GM21737 (cell line): ENCODE measurements around the gene RALGAPA2.

Source experiments
- ATAC-seq: cut with Tn5 transposase; IDR thresholded peaks from one replicate; pipeline ENCODE4 v1.9.1; 2021; ENCODE audit warnings: mild to moderate bottlenecking, moderate library complexity; ENCODE audit not compliant: unreplicated experiment

RALGAPA2 gene

DNA sequence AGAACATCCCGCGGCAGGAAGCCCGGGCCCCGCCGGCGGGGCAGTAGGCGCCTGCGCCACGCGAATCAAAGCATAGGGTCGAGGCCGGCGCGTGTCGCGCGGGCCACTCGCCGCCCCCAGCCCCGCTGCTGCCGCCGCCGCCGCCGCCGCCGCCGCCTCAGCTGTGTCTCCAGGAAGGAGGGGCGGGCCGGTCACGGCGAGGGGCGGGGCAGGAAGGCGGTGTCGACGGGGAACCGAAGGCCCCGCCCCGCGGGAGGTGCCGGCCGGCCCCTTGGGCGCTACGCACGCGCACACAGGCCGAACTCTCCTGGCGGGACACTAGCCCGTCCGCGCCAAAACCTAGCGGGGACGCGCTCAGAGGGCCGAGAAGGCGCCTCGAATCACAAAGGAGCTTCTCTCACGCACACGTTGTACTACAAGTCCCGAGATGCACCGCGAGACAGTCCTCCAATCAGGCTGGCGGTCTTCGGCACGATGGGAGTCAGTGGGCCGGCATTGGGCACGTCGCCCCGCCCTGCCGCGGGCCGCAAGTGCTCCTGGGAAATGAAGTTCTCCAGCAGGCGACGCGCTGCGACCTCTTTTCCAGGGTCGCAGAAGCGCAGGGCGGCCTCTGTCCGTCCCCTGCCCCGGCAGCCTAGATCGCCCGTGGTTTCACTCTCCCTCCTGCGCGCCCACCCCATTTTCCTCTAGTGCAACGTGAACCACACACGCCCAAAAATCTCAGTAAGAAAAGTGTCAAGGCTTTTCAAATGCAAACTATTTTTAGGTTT lies at the start of gene RALGAPA2:
TSS of gene RALGAPA2 (minus strand) at position 171 of the 770 bp plus-strand sequence. CDS start at position 7, 164 bp downstream.
- peak; percentile 93 for ATAC-seq

DNA sequence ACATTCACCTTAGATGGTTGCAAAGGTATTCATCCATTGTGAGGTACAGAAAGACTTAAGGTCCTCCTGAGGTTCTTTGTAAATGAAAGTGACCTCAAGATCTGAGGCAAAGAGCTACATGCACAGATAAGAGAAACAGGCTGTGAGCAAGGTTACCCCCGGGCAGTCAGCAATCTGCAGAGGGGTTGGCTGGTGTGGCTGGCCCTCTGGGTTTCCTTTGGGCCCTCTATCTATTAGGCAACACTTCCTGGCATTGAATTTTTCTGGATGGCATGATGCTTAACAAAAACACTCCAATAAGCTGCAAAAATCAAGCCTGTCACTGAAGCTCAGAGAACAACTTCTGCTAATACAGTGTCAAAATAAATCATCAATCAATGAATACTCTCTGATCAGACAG lies 48.9 kb upstream of the RALGAPA2 start:
- no peak for ATAC-seq

DNA sequence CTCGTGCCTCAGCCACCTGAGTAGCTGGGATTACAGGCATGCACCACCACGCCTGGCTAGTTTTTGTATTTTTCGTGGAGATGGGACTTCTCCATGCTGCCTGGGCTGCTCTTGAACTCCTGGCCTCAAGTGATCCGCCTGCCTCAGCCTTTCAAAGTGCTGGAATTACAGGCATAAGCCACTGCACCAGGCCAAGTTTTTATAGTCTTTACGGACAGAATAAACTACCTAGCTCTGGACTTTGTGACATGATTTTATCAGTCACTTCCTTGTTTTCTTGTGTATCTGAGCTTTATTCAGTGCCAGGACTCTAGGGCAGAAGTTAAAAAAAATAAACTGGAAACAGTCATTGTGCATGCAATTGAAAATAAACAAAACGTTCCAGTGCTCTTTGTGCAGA lies 46.7 kb upstream of the RALGAPA2 start:
- ATAC-seq: no peak

DNA sequence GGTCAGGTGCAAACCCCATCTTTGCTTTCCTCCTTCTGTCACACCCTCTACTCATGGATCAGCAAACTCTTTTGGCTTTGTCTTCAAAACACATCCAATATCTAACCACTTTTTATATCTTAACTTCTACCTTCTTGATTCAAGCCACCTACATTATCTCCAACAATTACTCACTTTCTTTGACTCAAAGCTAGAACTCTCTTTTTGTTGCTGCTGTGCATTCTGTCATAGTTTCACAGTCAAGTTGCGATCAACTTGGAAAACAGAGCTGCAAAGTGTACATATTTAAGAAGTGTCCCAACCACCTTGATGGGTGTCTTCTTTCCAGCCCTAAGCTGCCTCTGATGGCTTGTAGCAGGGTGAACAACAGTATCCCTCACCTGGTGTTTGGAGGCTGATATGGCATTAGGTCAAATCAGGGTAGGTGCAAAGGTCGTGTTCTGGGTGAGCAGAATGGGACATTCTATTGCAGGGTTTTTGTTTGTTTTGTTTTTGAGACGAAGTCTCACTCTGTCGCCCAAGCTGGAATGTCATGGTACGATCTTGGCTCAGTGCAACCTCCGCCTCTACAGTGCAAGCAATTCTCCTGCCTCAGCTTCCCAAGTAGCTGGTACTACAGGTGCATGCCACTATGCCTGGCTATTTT lies 43.4 kb upstream of the RALGAPA2 start:
- no peak for ATAC-seq

DNA sequence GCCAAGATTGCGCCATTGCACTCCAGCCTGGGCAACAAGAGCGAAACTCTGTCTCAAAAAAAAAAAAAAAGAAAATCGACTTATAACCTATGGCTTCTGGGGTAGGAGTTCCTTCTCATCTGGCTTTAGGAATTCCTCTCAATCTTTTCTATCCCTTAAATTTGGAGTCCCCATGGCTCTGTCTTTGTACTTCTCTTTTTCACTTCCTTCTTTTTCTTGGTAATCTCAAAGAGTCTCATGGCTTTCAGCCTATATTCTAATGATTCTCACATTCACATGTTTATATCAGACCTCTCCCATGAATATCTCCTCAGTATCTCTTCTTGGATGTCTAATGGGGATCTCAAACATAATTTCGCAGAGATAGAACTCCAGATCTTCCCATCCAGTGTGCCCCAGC lies 42.8 kb upstream of the RALGAPA2 start:
- ATAC-seq: no peak

DNA sequence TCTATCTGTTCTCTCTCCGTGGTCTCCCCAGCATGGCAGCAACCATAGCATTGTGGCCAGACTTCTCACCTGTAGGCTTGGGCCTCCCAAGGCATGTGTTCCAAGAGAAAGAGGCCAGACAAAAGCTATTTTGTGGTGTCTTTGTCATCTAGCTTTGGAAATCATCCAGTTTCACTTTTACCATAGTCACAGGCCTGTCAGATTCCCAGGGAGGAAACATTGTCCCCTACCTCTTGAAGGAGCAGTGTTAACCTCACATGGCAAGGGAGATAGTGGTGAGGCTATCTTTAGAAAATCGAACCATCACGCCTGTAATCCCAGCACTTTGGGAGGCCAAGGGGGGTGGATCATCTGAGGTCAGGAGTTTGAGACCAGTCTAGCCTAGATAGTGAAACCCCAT lies 42.3 kb upstream of the RALGAPA2 start:
- no peak for ATAC-seq

DNA sequence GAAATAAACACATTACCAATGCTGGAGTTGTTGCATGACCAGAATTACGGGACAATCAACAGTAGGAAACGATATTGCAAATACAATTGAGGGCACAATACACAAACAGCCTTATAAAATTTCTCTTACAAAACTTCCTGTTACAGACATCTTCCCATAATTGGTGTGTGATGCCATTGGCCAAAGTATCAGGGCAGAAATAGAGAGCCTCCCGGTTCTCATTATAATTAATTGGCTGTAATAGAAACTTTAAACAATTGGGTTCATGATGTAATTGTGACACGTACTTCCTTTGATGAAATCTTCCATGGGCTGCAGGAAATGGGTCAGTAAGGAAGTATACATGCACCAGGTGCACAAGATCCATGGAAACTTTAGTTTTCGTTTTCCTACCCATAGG lies 40.3 kb upstream of the RALGAPA2 start:
- no peak for ATAC-seq

DNA sequence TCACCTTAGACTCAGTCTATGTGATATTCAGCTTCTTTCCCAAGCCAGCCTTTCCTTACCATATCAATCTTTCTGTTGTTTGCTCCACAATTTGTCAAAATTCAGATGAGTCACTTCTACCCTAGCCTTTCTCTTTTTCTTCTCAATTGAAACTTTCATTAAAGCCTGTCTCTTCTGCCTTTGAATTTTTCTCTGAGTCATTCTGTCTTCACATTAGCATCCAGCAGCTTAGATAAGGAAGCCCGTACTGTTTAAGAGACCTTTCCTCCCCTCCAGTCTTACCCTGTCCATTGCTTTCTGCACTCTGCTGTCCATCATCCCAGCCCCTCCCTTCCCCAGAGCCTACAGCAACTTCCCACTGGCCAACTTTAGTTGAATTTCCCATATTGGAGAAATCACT lies 34.9 kb upstream of the RALGAPA2 start:
- ATAC-seq: no peak

DNA sequence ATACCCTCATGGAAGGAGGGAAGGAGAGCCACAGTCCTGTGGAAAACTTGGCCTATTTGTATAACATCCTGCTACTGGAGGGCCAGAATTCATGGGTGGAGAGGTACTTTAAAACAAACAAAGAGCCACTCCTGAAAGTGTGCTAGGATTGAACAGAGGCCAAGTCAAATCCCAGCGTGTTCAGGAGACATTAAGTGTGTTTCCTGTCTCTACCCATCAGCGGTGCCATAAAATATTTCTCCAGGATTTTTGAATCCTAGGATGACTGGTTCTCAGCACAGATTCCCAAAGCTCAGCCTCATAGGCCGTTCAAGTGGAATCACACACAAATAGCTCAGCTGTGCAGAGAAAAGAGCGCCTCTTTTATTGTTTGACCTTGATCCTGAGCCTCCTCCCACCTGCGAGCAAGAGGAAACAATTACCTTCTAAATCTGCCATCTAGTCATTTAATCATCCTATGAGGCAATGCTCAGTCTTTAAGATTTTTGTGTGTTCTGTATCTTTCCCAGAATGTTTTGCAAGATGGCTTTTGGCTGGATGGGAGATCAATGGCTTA lies 31.8 kb upstream of the RALGAPA2 start:
- no peak for ATAC-seq

DNA sequence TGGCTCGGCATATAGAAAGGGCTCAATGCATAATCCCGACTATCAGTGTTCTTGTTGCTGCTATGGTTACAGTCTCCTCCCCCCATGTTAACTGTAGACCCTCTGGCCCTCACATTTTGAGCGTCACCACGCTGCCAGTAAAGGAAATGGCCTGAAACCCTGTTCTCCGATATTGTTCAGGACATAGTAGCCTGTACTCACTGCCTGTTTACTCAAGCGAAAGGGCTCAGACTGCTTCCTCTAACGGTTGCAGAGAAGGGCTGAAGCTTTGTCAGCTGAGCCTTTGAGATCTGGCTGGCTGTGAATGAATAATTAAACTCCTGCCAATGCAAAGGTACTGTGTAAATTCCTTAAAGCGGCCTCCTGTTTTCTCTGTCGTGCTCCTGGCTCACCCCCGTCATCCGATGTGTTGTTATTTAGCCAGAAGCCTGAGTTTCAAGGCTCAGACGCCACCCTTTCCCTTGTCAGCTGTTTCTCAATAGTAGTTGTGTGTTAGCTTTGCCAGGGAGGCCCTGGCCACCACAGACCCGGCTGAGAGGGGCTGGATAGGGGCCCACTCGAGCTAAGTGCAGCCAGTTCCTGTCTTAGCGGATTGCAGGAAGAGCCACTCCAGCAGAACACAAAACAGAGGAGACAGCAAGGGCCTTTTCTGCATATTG lies 31.2 kb upstream of the RALGAPA2 start:
- ATAC-seq: peak; percentile 70

DNA sequence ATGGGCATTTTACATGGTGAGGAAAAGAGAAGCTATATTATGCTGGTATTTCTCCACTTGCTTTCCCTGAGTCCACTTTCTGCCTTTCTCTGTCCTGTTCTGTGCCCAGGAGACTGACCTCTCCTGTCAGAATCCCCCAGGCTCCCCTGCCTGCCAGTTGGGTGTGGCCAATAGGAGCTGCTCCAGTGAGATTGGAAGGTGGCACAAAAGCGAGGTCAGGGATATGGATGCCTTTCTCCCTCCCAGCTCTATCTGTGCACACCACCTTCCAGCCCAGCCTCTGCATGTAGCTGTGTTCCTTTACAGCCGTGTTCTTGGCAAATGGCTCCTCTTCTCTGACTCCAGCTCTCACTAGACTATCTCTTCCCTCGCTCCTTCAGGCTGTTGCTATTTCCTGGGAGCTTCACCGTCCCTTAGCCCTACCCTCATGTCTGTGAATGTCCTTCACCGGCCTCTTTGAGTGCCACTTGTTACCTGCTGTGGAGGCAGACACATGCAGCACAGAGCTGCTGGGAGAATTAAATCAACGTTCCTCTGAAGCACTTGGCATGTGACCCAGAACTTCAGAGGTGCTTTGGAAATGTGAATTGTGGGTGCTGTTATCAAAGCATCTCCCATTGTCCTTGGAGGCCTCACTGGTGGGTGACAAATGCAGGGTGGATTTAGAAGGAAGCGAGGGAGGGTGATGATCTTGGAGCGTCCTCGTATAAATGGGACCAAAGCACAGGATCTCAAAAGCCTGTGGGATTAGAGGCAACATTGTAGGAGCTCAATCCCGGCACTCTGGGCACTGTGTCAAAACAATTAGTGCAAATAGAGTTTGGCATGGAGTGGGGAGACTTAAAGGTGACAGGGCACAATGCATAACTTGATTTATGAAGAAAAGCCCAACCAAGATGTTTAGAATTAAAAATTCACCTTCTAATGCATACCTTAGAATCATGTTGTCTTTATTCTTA lies 28.9 kb upstream of the RALGAPA2 start:
- no peak for ATAC-seq

DNA sequence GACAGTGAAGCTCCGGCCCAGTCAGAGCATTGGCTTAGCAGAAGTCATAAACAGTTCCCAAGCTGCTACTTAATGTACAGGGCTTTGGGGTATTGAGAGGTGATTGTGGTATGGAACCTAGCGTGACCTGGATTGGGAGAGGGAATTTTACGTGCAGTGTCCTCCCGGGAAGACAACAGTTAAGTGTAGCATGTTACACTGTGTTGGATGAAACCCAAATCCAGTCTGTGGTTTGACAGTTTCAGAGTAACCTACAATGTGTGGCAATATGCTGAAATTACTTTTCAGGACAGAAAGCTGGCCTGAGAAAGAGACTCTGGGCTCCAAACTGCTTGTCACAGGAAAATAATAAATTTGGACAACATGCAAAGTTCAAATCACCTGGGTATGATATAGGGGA lies 28.1 kb upstream of the RALGAPA2 start:
- no peak for ATAC-seq

DNA sequence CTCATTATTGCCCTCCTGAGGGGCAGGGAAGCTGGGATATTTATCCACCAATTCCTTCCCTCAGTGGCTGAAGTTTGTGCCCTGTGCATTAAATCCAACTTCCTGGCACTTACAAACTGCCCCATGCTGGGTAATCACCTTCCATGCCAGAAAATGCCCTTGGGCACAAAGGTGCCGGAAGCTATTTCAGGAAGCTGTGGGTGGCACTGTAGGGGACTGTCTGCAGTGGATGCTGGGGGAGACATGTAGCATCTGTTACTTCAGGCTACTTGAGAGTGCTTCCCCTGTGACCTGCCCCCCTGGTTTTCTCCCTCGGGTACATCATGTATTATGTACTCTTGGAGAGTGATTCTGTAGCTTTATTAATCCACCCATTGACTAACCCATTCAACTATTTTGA lies 24.7 kb upstream of the RALGAPA2 start:
- ATAC-seq: no peak

DNA sequence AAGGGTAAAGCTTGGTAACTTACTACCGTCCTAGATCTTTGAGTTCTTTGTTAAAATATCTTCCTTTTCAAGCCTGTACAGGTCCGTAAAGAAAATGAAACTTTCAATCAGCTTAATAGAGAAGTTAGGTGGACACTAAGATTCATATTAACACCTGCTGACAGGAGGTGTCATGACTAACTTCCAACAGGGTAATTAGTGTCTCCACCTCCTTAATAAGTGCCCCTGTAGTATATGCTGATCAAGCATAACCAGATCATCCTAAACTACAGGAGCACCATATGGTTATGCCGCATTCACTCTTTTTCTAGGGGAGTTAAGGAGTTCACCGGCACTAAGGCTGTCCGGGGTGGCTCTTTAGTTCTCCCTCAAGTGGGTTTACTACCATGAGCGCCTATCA lies 23.9 kb upstream of the RALGAPA2 start:
- ATAC-seq: no peak

DNA sequence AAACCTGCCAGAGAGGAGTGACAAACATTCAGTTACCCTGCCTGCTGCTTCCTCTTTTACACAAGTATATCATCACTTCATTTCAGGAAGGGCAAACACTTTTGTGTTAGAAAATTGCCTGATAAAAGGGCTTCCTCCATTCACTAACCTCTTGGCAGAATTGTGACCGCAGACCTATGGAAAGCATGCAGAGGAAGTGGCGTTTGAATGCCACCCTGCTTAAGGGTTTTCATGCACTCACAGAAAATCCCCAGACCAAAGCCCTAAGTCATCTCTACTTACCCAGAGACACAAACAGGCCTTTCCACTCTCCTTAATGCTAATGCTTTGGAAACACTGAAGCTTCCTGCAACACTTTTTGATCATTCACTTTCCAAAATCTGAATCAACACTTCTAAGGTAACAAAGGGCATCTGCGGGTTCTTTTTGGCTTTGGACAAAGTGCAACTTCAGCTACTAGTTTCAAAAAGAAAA lies 22.1 kb upstream of the RALGAPA2 start:
- no peak for ATAC-seq

DNA sequence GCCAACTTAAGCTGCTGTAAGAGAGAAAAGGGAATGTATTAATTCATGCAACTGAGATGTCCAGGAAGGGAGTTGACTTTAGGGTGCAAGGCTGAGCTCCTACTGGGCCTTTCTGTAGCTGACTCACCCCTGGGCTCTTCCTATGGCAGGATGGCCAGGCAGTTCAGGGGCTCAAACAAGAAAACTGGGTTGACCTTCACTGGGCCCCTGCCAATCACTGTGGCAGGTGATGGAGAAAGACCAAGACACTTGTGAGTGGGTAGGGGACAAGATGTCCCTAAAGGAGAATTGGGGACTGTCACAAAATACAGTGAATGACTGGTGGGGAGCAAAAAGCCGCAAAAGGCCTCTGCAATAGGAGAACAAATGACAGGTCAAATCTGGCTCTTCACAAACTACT lies 21.5 kb upstream of the RALGAPA2 start:
- ATAC-seq: no peak

DNA sequence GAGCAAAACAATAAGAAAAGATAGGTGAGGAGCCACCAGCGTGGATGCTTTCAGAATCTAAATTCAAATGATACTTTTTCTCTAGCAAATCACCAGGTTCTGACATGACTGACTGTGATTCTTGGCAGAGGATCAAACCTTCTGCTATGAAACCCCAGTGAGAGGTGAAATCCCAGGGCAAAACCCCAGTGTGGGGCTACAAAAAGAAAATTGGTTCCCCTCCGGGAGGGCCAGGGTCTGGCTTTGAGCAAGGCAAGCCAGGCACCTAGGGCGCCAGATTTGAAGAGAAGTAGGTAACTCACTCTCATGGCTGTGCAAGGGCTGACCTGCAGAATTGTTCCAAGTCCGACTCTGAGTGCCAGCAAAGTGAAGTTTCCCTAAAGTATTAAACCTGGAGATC lies 20.2 kb upstream of the RALGAPA2 start:
- no peak for ATAC-seq

DNA sequence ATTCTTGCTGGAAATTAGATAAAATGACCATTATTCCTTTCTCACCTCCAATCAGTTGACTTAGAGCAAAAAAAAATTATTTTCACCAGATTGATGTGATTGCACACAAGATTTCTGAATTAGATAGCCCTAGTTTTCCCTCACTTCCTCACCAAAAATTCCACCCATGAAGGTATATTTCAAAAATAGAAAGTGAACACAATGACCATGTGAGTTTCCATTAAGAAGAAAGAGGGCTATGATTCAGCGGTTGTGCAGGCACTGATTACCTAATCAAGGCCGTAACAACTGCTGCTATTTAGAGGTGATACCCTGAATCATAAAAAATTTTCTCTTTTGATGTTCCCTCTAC lies 19.5 kb upstream of the RALGAPA2 start:
- no peak for ATAC-seq

DNA sequence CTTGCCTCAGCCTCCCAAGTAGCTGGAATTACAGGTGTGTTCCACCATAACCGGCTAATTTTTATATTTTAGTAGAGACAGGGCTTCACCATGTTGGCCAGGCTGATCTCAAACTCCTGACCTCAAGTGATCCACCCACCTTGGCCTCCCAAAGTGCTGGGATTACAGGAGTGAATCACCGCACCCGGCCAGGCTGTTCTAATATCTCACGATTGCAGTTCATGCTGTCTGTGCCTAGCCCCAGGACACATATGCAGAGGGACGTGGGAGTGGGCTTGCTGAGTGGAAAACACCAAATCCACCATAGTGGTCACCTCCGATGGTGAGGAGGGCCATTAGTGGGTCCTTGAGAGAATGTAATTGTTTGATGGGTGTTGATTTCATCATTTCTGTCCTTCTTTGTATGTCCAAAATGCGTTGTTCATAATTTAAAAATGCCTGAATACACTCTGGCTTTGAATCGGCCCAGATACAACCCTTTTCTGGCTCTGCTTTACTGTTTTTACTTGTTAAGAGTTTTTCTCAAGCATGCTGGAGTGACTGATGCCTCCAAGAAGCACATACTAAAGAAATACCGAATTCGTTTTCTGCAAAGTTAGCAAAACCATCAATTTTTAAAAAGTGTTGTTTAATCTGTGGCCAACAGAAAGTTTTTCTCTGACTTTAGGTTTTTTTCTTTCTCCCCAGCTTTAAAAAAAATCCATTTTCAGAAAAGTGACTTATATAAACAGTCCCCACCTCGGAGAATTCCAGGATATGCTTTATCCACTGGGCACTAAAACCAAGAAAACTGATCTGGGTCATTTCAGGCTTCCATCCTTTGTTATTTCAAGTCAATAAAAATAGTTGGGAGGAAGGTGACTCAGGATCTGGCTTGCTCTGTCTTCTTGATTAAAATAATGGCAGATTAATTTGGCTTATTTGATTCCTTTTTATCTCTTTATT lies 18.8 kb upstream of the RALGAPA2 start:
- no peak for ATAC-seq

DNA sequence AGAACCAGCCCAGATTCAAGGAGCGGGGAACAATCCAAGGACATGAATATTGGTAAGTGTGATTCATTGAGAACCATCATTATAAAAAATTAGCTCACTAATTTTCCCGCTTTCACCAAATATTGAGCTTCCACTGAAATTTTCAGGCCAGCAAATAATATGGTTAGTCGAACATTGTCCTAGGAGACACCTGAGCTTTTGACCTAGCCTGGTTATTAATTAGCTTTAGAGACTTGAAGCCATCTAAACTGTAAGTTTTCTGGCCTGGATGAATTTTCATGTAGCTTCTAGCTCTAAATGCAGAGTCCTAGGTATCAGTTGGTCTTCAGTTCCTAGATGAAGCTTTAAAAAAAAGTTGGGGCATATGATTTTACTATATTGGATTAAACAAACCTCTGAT lies 17.1 kb upstream of the RALGAPA2 start:
- ATAC-seq: no peak
